OCI-LY7 (cell line): ENCODE data around the gene MAB21L3. TPM values are rescaled to one million over a fixed set of nuclear protein-coding genes. Genes with fewer than 3 reads are reported as not detected.

ENCODE experiments used
- BruUV-seq: library from RNA; stranded (reverse); fragments of 400-500 nt; replicated peaks from 2 replicates; lab custom pipeline; 2021; lab: Mats Ljungman, UMichigan
- CTCF ChIA-PET: fragments of 300-600 bp; sonication (Branson Sonifier 250); formaldehyde crosslinking; loops from one replicate; lab custom pipeline; 2022; ENCODE audit warnings: antibody characterized with exemption; ENCODE audit not compliant: unreplicated experiment; lab: Charles Lee
- POLR2A ChIA-PET: fragments of 300-600 bp; sonication (Branson Sonifier 250); formaldehyde crosslinking; loops from one replicate; lab custom pipeline; 2022; ENCODE audit warnings: antibody characterized with exemption; lab: Charles Lee
- DNase-seq: peaks from one replicate; pipeline ENCODE4 v3.0.0-alpha.2; 2015; ENCODE audit warnings: low spot score
- H2AFZ ChIP-seq: fragments of 200-600 bp; sonication (generic), shearing (Covaris generic); 2 replicates; pipeline ENCODE4 v1.6.1; 2014; ENCODE audit warnings: mild to moderate bottlenecking, antibody characterized with exemption, low read length, moderate library complexity
- H3K27ac ChIP-seq: fragments of 200-600 bp; sonication (generic); 2 replicates; pipeline ENCODE4 v1.5.1; 2014; ENCODE audit warnings: mixed run types, low read depth, mild to moderate bottlenecking, moderate library complexity, low read length, inconsistent platforms; ENCODE audit not compliant: poor library complexity, severe bottlenecking
- H3K36me3 ChIP-seq: fragments of 200-600 bp; sonication (generic); 2 replicates; pipeline ENCODE4 v1.6.1; 2014; ENCODE audit warnings: mild to moderate bottlenecking, antibody characterized with exemption, low read length, moderate library complexity, mixed read lengths; ENCODE audit not compliant: insufficient read depth
- H3K4me1 ChIP-seq: fragments of 200-600 bp; sonication (generic); 2 replicates; pipeline ENCODE4 v1.5.1; 2014; ENCODE audit warnings: mild to moderate bottlenecking, low read length; ENCODE audit not compliant: insufficient read depth, poor library complexity, severe bottlenecking
- H3K4me2 ChIP-seq: fragments of 200-600 bp; sonication (generic); 2 replicates; pipeline ENCODE4 v1.6.1; 2014; ENCODE audit warnings: mild to moderate bottlenecking, low read length
- H3K4me3 ChIP-seq: fragments of 200-600 bp; sonication (generic); 2 replicates; pipeline ENCODE4 v1.5.1; 2014; ENCODE audit warnings: mild to moderate bottlenecking, low read depth, low read length; ENCODE audit not compliant: poor library complexity, severe bottlenecking
- H3K79me2 ChIP-seq: fragments of 200-600 bp; sonication (generic); 2 replicates; pipeline ENCODE4 v1.6.1; 2016; ENCODE audit warnings: low read depth, mild to moderate bottlenecking, low read length, moderate library complexity, mixed read lengths; ENCODE audit not compliant: insufficient read depth
- H3K9me2 ChIP-seq: fragments of 200-600 bp; sonication (generic); 2 replicates; pipeline ENCODE4 v1.6.1; 2016; ENCODE audit warnings: mild to moderate bottlenecking, low read length, mixed read lengths; ENCODE audit not compliant: insufficient read depth
- H3K9me3 ChIP-seq: fragments of 200-600 bp; sonication (generic); 2 replicates; pipeline ENCODE4 v1.6.1; 2014; ENCODE audit warnings: mild to moderate bottlenecking, mixed run types, low read length, mixed read lengths
- H4K20me1 ChIP-seq: fragments of 200-600 bp; sonication (generic); 2 replicates; pipeline ENCODE4 v1.6.1; 2014; ENCODE audit warnings: mild to moderate bottlenecking, antibody characterized with exemption, low read length, moderate library complexity, mixed read lengths; ENCODE audit not compliant: insufficient read depth
- EZH2phosphoT487 ChIP-seq: fragments of 200-600 bp; sonication (generic); IDR thresholded peaks from 2 replicates; pipeline ENCODE4 v1.6.1; 2018; ENCODE audit warnings: low read depth, borderline replicate concordance, mild to moderate bottlenecking, mixed run types, antibody characterized with exemption, low read length, moderate library complexity, mixed read lengths
- intact Hi-C: fragments of 100-400 bp; cut with micrococcal nuclease; formaldehyde crosslinking; loops from one replicate; pipeline ENCODE4 v1.10.0; 2022; ENCODE audit not compliant: unreplicated experiment
- total RNA-seq, 2 experiments: library from RNA; depleted of rRNA in 1 of 2; stranded (reverse); fragments of >200 nt in 1 of 2; shearing (Covaris generic) in 1 of 2; gene quantifications; 2 replicates each; pipeline ENCODE4 v1.2.3, GENCODE V29; 2014 to 2022
- TF ChIP-seq, protein P1 (sequence below): fragments of 200-600 bp; sonication (generic); conservative IDR thresholded peaks from 2 replicates; pipeline ENCODE4 v1.5.1; 2014; ENCODE audit warnings: mild to moderate bottlenecking, antibody characterized with exemption, low read length, moderate library complexity, mixed read lengths

Gene MAB21L3
- total RNA-seq, 2 experiments from 2014 or later: not detected

DNA sequence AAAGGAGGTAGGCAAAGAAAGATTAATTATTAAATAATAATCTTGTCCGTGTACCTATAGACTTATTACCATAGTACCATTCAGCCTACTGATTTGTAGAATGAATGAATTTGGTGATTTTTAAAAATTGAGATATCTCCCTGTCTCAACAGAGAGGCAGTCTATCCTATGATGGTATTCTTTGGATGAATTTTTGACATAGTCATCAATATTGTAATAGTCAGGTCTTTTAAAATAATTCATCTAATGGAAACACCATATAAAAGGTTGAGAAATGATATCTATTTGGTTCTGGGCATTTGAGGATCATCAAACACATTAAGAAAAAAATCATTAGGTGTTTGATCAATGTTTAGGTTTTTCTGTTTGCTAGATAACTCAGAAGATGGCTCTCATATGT, 35.6 kb upstream of the MAB21L3 start:
- ChIA-PET POLR2A (interaction anchor here (1.0 kb wide), 1 partner anchor 11 kb away, joined by 4 read pairs; no protein-coding TSS in a partner anchor), CTCF (no interaction called here)
- H3K79me2 ChIP-seq: no peaks in the 10 kb centered on the region
- no peaks in the 10 kb centered on the region for H3K9me2 ChIP-seq
- no peak overlapping the region for H3K4me3 ChIP-seq
- no peaks in the 10 kb centered on the region for H3K36me3 ChIP-seq
- no peak overlapping the region for H3K27ac ChIP-seq
- no peaks in the 10 kb centered on the region for H3K9me3 ChIP-seq
- H4K20me1 ChIP-seq: no peaks in the 10 kb centered on the region
- no peak for DNase-seq
- no peak overlapping the region for H2AFZ ChIP-seq
- H3K4me2 ChIP-seq: no peak overlapping the region
- intact Hi-C loops: no loop called here
- TF ChIP-seq, protein P1, sequence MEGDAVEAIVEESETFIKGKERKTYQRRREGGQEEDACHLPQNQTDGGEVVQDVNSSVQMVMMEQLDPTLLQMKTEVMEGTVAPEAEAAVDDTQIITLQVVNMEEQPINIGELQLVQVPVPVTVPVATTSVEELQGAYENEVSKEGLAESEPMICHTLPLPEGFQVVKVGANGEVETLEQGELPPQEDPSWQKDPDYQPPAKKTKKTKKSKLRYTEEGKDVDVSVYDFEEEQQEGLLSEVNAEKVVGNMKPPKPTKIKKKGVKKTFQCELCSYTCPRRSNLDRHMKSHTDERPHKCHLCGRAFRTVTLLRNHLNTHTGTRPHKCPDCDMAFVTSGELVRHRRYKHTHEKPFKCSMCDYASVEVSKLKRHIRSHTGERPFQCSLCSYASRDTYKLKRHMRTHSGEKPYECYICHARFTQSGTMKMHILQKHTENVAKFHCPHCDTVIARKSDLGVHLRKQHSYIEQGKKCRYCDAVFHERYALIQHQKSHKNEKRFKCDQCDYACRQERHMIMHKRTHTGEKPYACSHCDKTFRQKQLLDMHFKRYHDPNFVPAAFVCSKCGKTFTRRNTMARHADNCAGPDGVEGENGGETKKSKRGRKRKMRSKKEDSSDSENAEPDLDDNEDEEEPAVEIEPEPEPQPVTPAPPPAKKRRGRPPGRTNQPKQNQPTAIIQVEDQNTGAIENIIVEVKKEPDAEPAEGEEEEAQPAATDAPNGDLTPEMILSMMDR: no peak
- no peak for TF ChIP-seq EZH2phosphoT487
- no peaks in the 10 kb centered on the region for H3K4me1 ChIP-seq
- BruUV-seq: no TSS peak

DNA sequence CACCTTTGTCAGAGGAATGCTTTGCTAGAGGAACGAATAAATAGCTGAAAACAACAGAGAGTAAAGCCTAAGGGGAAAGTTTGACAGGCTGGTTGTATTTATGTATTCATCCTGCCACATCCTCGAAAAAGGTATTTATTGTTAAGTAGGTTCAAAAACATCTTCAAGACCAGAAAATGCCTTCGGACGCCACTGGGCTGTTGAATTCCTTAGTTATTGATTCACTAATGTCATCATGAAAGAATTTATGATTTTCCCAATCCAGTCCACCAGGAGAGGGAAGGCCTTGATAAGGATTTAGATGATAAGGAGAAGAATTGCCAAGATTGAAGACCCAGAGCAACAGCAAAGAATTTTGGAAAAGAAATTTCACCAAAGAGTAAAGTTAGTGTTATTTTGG, 35.2 kb upstream of the MAB21L3 start:
- intact Hi-C loops: no loop called here
- H2AFZ ChIP-seq: no peak overlapping the region
- no peak overlapping the region for H3K27ac ChIP-seq
- TF ChIP-seq EZH2phosphoT487: no peak
- TF ChIP-seq, protein P1: no peak
- H3K4me1 ChIP-seq: no peaks in the 10 kb centered on the region
- no peaks in the 10 kb centered on the region for H3K9me2 ChIP-seq
- no peak overlapping the region for H3K4me3 ChIP-seq
- no peaks in the 10 kb centered on the region for H3K36me3 ChIP-seq
- no peak overlapping the region for H3K4me2 ChIP-seq
- H4K20me1 ChIP-seq: no peaks in the 10 kb centered on the region
- DNase-seq: no peak
- CTCF ChIA-PET: no interaction called here
- no peaks in the 10 kb centered on the region for H3K9me3 ChIP-seq
- POLR2A ChIA-PET: no interaction called here
- no TSS peak for BruUV-seq
- no peaks in the 10 kb centered on the region for H3K79me2 ChIP-seq

DNA sequence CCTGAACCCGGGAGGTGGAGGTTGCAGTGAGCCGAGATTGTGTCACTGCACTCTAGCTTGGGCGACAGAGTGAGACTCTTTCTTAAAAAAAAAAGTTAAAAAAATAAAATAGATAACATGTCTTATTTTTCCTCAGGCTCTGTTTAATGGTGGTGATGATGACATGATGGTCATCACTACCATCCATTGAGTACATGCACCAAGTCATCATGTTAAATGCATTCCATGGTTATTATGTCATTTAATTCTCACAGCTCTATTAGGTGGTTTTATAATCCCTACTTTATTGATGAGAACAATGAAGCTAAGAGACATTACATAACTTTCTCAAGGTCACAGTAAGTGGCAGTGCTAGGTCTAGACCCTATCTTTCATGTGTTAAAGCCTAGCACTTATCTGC, 34.4 kb upstream of the MAB21L3 start:
- Histone ChIP-seq H2AFZ (no peak overlapping the region), H4K20me1 (no peaks in the 10 kb centered on the region), H3K9me2 (no peaks in the 10 kb centered on the region), H3K4me3 (no peak overlapping the region), H3K4me1 (no peaks in the 10 kb centered on the region), H3K36me3 (no peaks in the 10 kb centered on the region), H3K4me2 (no peak overlapping the region), H3K27ac (no peak overlapping the region), H3K9me3 (no peaks in the 10 kb centered on the region), H3K79me2 (no peaks in the 10 kb centered on the region)
- ChIA-PET POLR2A (no interaction called here), CTCF (no interaction called here)
- intact Hi-C loops: no loop called here
- no peak for DNase-seq
- no peak for TF ChIP-seq EZH2phosphoT487
- TF ChIP-seq, protein P1: no peak
- BruUV-seq: no TSS peak
